Testis (tissue), 5 donors: Measurements from ENCODE around the gene GDPGP1. TPM values are rescaled to one million over a fixed set of nuclear protein-coding genes. Genes with fewer than 3 reads are reported as not detected.
"Not testable (repeated sequence)": the region's sequence is repeated elsewhere in the genome, so short reads cannot be mapped to it uniquely, and the experiment has no call there.

Experiments
- DNase-seq: peaks from one replicate; pipeline ENCODE4 v3.0.0-alpha.2; 2019
- H3K27ac ChIP-seq, 2 donors: fragments of 200-600 bp; sonication (generic); one replicate each; pipeline ENCODE4 v1.5.1; 2019
- H3K27me3 ChIP-seq: fragments of 200-600 bp; sonication (generic); one replicate; pipeline ENCODE4 v1.5.1; 2019
- H3K36me3 ChIP-seq: fragments of 200-600 bp; sonication (generic); one replicate; pipeline ENCODE4 v1.5.1; 2017; ENCODE audit warnings: low read depth; ENCODE audit errors: missing control alignments
- H3K4me1 ChIP-seq: fragments of 200-600 bp; sonication (generic); one replicate; pipeline ENCODE4 v1.5.1; 2019
- H3K4me3 ChIP-seq, 2 donors: fragments of 200-600 bp; sonication (generic); one replicate each; pipeline ENCODE4 v1.5.1; 2017 to 2019
- H3K9me3 ChIP-seq: fragments of 200-600 bp; sonication (generic); one replicate; pipeline ENCODE4 v1.5.1; 2017
- POLR2A ChIP-seq: fragments of 450-650 bp; IDR thresholded peaks from one replicate; pipeline ENCODE4 v1.6.1; 2017; ENCODE audit warnings: antibody characterized with exemption, mild to moderate bottlenecking, moderate library complexity
- WGBS, 2 donors: methylation state at CpG; one replicate each; pipeline ENCODE4 v1.1.5; 2018; 5-methylcytosine and 5-hydroxymethylcytosine counted together
- intact Hi-C: fragments of 100-400 bp; cut with DNase I; formaldehyde crosslinking; loops from one replicate; pipeline ENCODE4 v1.15.1; 2023; ENCODE audit warnings: low total_unique reads
- long read RNA-seq, 2 donors: transcript quantifications; one replicate each; lab custom pipeline, GENCODE V29; 2026
- polyA plus RNA-seq: library from polyadenylated mRNA; stranded (reverse); fragments of 350-450 nt; fragmentation: Illumina TruSeq; extraction: RNeasy Lipid Tissue Mini Kit (QIAGEN cat#74804); gene quantifications from one replicate; pipeline ENCODE4 v1.2.3, GENCODE V29; 2014; ENCODE audit warnings: low read depth, low replicate concordance; ENCODE audit not compliant: insufficient read depth
- total RNA-seq, 2 donors: library from RNA; depleted of rRNA; stranded (reverse); fragments of >200 nt; gene quantifications; one replicate each; pipeline ENCODE4 v1.2.3, GENCODE V29; 2016
- TF ChIP-seq, protein P1 (sequence below), 3 experiments: fragments of 450-650 bp in 2 of 3; fragments of 200-600 bp in 1 of 3; sonication (generic) in 1 of 3; IDR thresholded peaks; one replicate each; pipeline ENCODE4 v1.5.1; 2016 to 2019; ENCODE audit warnings: antibody characterized with exemption in 3 of 3, mild to moderate bottlenecking in 2 of 3, moderate library complexity in 1 of 3

GDPGP1 gene, protein sequence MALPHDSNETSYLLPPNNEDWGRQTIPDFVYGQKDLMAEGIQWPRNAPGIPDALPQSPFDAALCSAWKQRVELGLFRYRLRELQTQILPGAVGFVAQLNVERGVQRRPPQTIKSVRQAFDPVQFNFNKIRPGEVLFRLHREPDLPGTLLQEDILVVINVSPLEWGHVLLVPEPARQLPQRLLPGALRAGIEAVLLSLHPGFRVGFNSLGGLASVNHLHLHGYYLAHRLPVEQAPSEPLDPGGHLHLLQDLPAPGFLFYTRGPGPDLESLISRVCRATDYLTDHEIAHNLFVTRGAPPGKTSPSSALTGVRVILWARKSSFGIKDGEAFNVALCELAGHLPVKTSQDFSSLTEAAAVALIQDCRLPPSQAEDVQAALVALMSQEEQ
- total RNA-seq: 10 to 100 TPM in 1 of 2 donors, 1 to 10 TPM in 1; 6.2 to 16.1 TPM
- polyA plus RNA-seq: 8.9 TPM
- long read RNA-seq, donor 1, partial matches to known transcripts: 0 of 2 reads
- long read RNA-seq, donor 1, other reads (novel, unspliced or antisense): 0 of 2 reads
- long read RNA-seq, donor 2, partial matches to known transcripts: 37 of 60 reads
- long read RNA-seq, donor 2, other reads (novel, unspliced or antisense): 22 of 60 reads

DNA sequence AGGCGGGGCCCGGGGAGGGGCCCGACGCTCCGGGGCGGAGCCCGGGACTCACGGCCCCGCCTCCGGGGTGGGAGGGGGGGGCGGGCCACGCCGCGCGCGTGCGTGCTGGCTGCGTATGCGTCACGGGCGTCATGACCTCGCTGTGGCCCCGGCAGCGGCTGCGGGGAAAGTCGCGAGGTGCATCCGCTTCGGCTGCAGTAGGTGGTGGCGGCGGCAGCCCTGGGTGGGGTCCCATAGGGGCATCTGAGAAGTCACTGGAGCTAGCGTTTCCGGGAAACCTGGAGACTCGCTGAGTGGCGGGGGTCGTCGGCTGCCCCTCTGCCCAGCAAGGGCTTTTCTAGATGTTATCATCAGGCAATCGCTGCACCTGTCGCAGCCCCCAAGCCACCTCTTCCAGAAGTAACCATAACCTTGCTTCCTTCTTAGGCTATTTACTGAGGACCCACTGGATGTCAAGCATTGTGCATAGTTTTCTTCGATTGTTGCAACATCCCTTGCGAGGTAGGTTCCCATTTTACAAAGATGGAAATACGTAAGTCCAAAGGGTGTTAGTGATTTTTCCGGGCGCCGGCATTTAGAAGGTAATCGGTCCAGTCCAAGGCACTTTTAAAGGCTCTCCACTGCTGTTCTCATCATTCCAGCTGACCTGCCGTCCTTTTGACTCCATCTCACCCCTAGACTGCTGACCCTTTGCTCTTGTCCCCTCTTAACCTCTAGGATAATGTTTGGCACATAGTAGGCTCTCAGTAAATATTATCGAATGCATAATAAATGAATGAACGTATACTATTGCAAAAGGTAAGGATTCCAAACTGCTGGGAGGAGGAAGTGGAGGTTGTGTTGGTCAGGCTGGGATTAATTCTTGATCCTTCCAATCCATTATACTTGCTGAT is at the start of gene GDPGP1:
TSS of gene GDPGP1 (plus strand) at position 114 of the 893 bp plus-strand sequence. CDS start 6,700 bp downstream, outside the sequence.
- no peaks in the 10 kb centered on the region for H3K9me3 ChIP-seq
- peak within 1 kb of the TSS; percentile 61 to 91 for H3K27ac ChIP-seq
- TF ChIP-seq, protein P1, sequence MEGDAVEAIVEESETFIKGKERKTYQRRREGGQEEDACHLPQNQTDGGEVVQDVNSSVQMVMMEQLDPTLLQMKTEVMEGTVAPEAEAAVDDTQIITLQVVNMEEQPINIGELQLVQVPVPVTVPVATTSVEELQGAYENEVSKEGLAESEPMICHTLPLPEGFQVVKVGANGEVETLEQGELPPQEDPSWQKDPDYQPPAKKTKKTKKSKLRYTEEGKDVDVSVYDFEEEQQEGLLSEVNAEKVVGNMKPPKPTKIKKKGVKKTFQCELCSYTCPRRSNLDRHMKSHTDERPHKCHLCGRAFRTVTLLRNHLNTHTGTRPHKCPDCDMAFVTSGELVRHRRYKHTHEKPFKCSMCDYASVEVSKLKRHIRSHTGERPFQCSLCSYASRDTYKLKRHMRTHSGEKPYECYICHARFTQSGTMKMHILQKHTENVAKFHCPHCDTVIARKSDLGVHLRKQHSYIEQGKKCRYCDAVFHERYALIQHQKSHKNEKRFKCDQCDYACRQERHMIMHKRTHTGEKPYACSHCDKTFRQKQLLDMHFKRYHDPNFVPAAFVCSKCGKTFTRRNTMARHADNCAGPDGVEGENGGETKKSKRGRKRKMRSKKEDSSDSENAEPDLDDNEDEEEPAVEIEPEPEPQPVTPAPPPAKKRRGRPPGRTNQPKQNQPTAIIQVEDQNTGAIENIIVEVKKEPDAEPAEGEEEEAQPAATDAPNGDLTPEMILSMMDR (IDR thresholded peaks at IDR 0.05): no peak
- TF ChIP-seq POLR2A: no peak
- no peaks in the 10 kb centered on the region for H3K36me3 ChIP-seq
- H3K4me1 ChIP-seq: peaks cover 22% of the 10 kb centered on the region
- H3K4me3 ChIP-seq: peak within 1 kb of the TSS; percentile 72 to 91
- no peak for DNase-seq
- H3K27me3 ChIP-seq: no peaks in the 10 kb centered on the region
- intact Hi-C loops: no loop called here
- 5 to 8% methylated on average over 15 to 39 of the region's 49 CpGs for WGBS, 2 donors

DNA sequence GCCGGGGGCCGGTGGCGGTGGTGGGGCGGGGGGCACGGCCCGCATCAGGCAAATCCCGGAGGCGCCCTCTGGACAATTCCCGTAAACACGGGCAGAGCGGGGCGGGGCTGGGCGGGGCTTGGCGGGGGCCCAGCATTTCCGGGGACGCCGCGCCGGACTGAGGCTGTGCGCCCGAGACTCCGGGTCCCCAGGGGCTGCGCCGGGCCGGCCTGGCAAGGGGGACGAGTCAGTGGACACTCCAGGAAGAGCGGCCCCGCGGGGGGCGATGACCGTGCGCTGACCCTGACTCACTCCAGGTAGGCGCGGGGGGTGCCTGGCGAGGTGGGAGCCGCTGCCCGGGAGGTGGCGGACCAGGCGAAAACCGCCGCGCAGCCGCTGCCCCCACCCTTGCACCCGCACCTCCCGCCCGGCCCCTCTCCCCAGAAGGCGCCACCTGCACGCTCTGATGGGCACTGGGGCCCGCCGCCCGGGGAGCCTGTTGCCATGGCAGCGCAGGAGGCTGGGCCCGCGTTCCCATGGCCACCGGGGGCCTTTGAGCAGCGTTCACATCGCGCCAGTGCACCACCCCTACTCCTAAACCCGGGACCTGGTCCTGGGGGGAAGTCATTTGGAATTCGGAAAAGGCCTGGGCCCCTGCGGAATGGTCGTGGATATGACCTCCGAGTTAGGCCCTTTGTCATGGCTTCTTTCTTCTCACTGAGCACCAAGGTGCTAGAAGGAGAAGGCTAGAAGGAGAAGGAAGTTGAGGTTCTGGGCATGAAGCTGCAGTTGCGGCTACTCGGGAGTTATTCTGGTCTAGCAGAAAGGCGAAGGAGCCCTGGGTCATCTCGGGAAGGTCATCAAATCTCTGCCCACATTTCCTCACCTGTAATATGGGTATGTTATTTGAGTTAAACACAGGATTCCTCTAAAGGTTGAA is 49.0 kb upstream of the GDPGP1 start:
- H3K27ac ChIP-seq: peak overlapping the region; percentile 90 to 93
- TF ChIP-seq, protein P1 (IDR thresholded peaks at IDR 0.05): no peak
- TF ChIP-seq POLR2A: no peak
- peak; percentile 79 for DNase-seq
- peaks cover 19% of the 10 kb centered on the region for H3K4me1 ChIP-seq
- H3K4me3 ChIP-seq: peak overlapping the region; percentile 65 to 68
- H3K36me3 ChIP-seq: no peaks in the 10 kb centered on the region
- intact Hi-C loops: no loop called here
- H3K9me3 ChIP-seq: no peaks in the 10 kb centered on the region
- no peaks in the 10 kb centered on the region for H3K27me3 ChIP-seq
- 16% methylated on average over 27 to 43 of the region's 67 CpGs for WGBS, 2 donors

DNA sequence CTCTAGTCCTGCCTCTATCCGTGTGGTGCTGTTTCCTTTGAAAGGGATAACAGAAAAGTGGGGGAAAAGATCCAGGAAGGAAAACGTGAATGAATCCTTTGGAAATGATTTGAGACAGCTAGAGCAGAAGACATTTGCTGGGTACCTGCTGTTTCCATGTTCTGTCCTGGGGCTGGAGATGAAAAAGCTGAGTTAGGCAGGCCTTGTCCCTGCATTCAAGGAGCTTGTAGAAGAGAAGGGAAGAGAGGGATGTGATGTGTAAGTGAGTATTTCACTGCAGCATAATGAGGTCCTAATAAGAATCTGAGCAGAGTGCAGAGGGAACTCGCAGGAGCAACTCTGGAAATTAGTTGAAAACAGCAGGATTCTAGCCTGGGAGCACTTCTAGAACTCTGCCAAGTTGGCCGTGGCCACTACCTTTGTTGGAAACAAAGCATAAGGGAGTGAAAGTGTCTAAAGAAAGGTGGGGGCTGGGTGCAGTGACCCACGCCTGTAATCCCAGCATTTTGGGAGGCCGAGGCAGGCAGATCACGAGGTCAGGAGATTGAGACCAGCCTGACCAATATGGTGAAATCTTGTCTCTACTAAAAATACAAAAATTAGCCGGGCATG is 46.6 kb upstream of the GDPGP1 start:
- Histone ChIP-seq H3K4me3 (no peak overlapping the region), H3K4me1 (peaks cover 22% of the 10 kb centered on the region), H3K27me3 (no peaks in the 10 kb centered on the region), H3K9me3 (no peaks in the 10 kb centered on the region), H3K36me3 (no peaks in the 10 kb centered on the region), H3K27ac (peak overlapping the region; percentile 18 to 72)
- peak; percentile 53 for DNase-seq
- 31 to 45% methylated on average over 8 of the region's 8 CpGs for WGBS, 2 donors
- TF ChIP-seq, protein P1 (IDR thresholded peaks at IDR 0.05): no peak
- TF ChIP-seq POLR2A: no peak
- intact Hi-C loops: no loop called here

DNA sequence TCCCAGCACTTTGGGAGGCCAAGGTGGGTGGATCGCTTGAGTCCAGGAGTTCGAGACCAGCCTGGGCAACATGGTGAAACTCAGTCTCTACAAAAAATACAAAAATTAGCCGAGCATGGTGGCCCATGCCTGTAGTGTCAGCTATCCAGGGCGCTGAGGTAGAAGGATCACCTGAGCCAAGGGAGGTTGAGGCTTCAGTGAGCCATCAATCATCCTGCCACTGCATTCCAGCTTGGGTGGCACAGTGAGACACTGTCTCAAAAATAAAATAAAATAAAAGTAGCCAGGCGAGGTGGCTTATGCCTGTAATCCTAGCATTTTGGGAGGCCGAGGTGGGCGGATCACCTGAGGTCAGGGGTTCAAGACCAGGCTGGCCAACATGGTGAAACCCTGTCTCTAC is 45.9 kb upstream of the GDPGP1 start:
- Histone ChIP-seq H3K27ac (peak overlapping the region in 1 of 2 donors; percentile 72), H3K4me1 (peaks cover 29% of the 10 kb centered on the region)
- H3K9me3 ChIP-seq, H3K4me3 ChIP-seq, H3K36me3 ChIP-seq, H3K27me3 ChIP-seq, intact Hi-C loops, DNase-seq: not testable (repeated sequence)
- 80 to 96% methylated on average over 7 of the region's 7 CpGs for WGBS, 2 donors
